ENCODE data around the gene CTRB2. TPM values are rescaled to one million over a fixed set of nuclear protein-coding genes. Genes with fewer than 3 reads are reported as not detected.
A peak's percentile ranks its signal among the peaks of the same experiment; 100 is the strongest.
"Not testable (repeated sequence)": the region's sequence is repeated elsewhere in the genome, so short reads cannot be mapped to it uniquely, and the experiment has no call there.

CTRB2 gene
- polyA plus RNA-seq, 1 experiment, result not detected

- H3K27me3 ChIP-seq (ENCODE audit: control insufficient read depth, insufficient read depth, low read length), result no peaks in the 10 kb centered on the region
- H3K9me3 ChIP-seq (ENCODE audit: control insufficient read depth, insufficient read depth, low read length), result no peaks in the 10 kb centered on the region; the same call in 1 of the 2 replicates
- H3K27ac ChIP-seq (ENCODE audit: low read depth, low read length), result peak overlapping the region; percentile 31
- DNase-seq (ENCODE audit: low read depth, low spot score), result no peak
- TF ChIP-seq CTCF (IDR thresholded peaks at IDR 0.05; ENCODE audit: low read depth, low read length), result no peak
- ChIA-PET CTCF (no interaction called here), POLR2A (interaction anchor here (0.6 kb wide), 1 partner anchor 8 kb away, joined by 3 read pairs; no protein-coding TSS in a partner anchor)
- no peak overlapping the region for H3K4me3 ChIP-seq (ENCODE audit: low read depth, low read length)
These were observed 35.0 kb upstream of the CTRB2 start for GRCh38 chr16:75241955-75242354.

GRCh38 chr16:75241412-75241811 is 34.5 kb upstream of the CTRB2 start:
- DNase-seq (ENCODE audit: low read depth, low spot score), result no peak
- ChIA-PET CTCF (no interaction called here), POLR2A (no interaction called here)
- Histone ChIP-seq H3K27ac (ENCODE audit: low read depth, low read length) (peak overlapping the region; percentile 31), H3K27me3 (ENCODE audit: control insufficient read depth, insufficient read depth, low read length) (no peaks in the 10 kb centered on the region), H3K9me3 (ENCODE audit: control insufficient read depth, insufficient read depth, low read length) (no peaks in the 10 kb centered on the region; the same call in 1 of the 2 replicates), H3K4me3 (ENCODE audit: low read depth, low read length) (no peak overlapping the region)
- no peak for TF ChIP-seq CTCF (IDR thresholded peaks at IDR 0.05; ENCODE audit: low read depth, low read length)

- H3K4me3 ChIP-seq (ENCODE audit: low read depth, low read length); CTCF ChIA-PET; H3K27me3 ChIP-seq (ENCODE audit: control insufficient read depth, insufficient read depth, low read length); DNase-seq (ENCODE audit: low read depth, low spot score); H3K27ac ChIP-seq (ENCODE audit: low read depth, low read length); H3K9me3 ChIP-seq (ENCODE audit: control insufficient read depth, insufficient read depth, low read length): not testable (repeated sequence)
- POLR2A ChIA-PET, result interaction anchor here (0.6 kb wide), 1 partner anchor 15 kb away, joined by 8 read pairs; no protein-coding TSS in a partner anchor
These were observed 33.7 kb upstream of the CTRB2 start for GRCh38 chr16:75240633-75241032.

- ChIA-PET CTCF (interaction anchor here (0.5 to 1.1 kb wide), 4 partner anchors 29 to 230 kb away, joined by 3 to 5 read pairs (median 4); no protein-coding TSS in a partner anchor), POLR2A (interaction anchor here (1.0 to 1.5 kb wide), 2 partner anchors 11 to 15 kb away, joined by 4 to 5 read pairs; partner anchors contain the start of gene BCAR1)
- Histone ChIP-seq H3K9me3 (ENCODE audit: control insufficient read depth, insufficient read depth, low read length) (no peaks in the 10 kb centered on the region; the same call in 1 of the 2 replicates), H3K27me3 (ENCODE audit: control insufficient read depth, insufficient read depth, low read length) (no peaks in the 10 kb centered on the region), H3K27ac (ENCODE audit: low read depth, low read length) (peak overlapping the region; percentile 98), H3K4me3 (ENCODE audit: low read depth, low read length) (no peak overlapping the region)
- DNase-seq (ENCODE audit: low read depth, low spot score), result no peak
- TF ChIP-seq CTCF (IDR thresholded peaks at IDR 0.05; ENCODE audit: low read depth, low read length), result no peak
These were observed 32.7 kb upstream of the CTRB2 start for GRCh38 chr16:75239542-75240122.

- peak; percentile 27; the same call in 1 of the 2 replicates for TF ChIP-seq CTCF (IDR thresholded peaks at IDR 0.05; ENCODE audit: low read depth, low read length)
- no peak for DNase-seq (ENCODE audit: low read depth, low spot score)
- Histone ChIP-seq H3K27me3 (ENCODE audit: control insufficient read depth, insufficient read depth, low read length) (no peaks in the 10 kb centered on the region), H3K27ac (ENCODE audit: low read depth, low read length) (peak overlapping the region; percentile 98), H3K9me3 (ENCODE audit: control insufficient read depth, insufficient read depth, low read length) (no peaks in the 10 kb centered on the region; the same call in 1 of the 2 replicates), H3K4me3 (ENCODE audit: low read depth, low read length) (peak overlapping the region; percentile 20; the same call in 1 of the 2 replicates)
- ChIA-PET CTCF (interaction anchor here (0.5 to 1.5 kb wide), 4 partner anchors 39 to 231 kb away, joined by 4 to 5 read pairs (median 4); no protein-coding TSS in a partner anchor), POLR2A (interaction anchor here (1.0 to 1.5 kb wide), 2 partner anchors 12 to 16 kb away, joined by 4 to 5 read pairs; partner anchors contain the start of gene BCAR1)
These were observed 32.0 kb upstream of the CTRB2 start for GRCh38 chr16:75238853-75239541.
